Neural cell (in vitro differentiated cells): ENCODE measurements around the gene RSU1. TPM values are rescaled to one million over a fixed set of nuclear protein-coding genes. Genes with fewer than 3 reads are reported as not detected.

Experiments
- H2AFZ ChIP-seq: fragments of 200-600, 300-800 bp; sonication (generic), shearing (Covaris generic); 2 replicates; pipeline ENCODE4 v1.6.0; 2014; ENCODE audit warnings: low read depth, mild to moderate bottlenecking, antibody characterized with exemption, low read length, moderate library complexity
- H3F3A ChIP-seq: fragments of 200-600 bp; shearing (Covaris generic); 2 replicates; pipeline ENCODE4 v1.6.1; 2016; ENCODE audit warnings: mild to moderate bottlenecking, moderate library complexity, mixed read lengths, antibody characterized with exemption, low read length; ENCODE audit not compliant: insufficient read depth, poor library complexity, severe bottlenecking
- H3K27ac ChIP-seq: fragments of 200-600, 300-800 bp; sonication (generic), shearing (Covaris generic); 2 replicates; pipeline ENCODE4 v1.5.1; 2014; ENCODE audit warnings: mild to moderate bottlenecking, low read length, moderate library complexity
- H3K27me3 ChIP-seq: fragments of 300-800, 200-600 bp; sonication (generic), shearing (Covaris generic); 2 replicates; pipeline ENCODE4 v1.6.0; 2014; ENCODE audit warnings: mild to moderate bottlenecking, low read depth, low read length, moderate library complexity; ENCODE audit not compliant: insufficient read depth
- H3K36me3 ChIP-seq: fragments of 300-800, 200-600 bp; sonication (generic), shearing (Covaris generic); 2 replicates; pipeline ENCODE4 v1.5.1; 2014; ENCODE audit warnings: mild to moderate bottlenecking, antibody characterized with exemption, low read length, moderate library complexity; ENCODE audit not compliant: insufficient read depth
- H3K4me2 ChIP-seq: fragments of 300-800, 200-600 bp; sonication (generic), shearing (Covaris generic); 2 replicates; pipeline ENCODE4 v1.6.0; 2014; ENCODE audit warnings: mild to moderate bottlenecking, low read length
- H3K4me3 ChIP-seq: fragments of 300-800, 200-600 bp; sonication (generic), shearing (Covaris generic); 2 replicates; pipeline ENCODE4 v1.5.1; 2014; ENCODE audit warnings: mild to moderate bottlenecking, low read length, moderate library complexity
- H3K79me2 ChIP-seq: fragments of 200-600 bp; shearing (Covaris generic); replicated peaks from 2 replicates; pipeline ENCODE4 v1.6.0; 2014; ENCODE audit warnings: mild to moderate bottlenecking, low read length, moderate library complexity; ENCODE audit not compliant: insufficient read depth
- H3K9ac ChIP-seq: fragments of 300-800, 200-600 bp; sonication (generic), shearing (Covaris generic); 2 replicates; pipeline ENCODE4 v1.6.1; 2016; ENCODE audit warnings: mild to moderate bottlenecking, low read length, mixed read lengths
- H3K9me2 ChIP-seq: fragments of 200-600 bp; shearing (Covaris generic); 2 replicates; pipeline ENCODE4 v1.6.1; 2016; ENCODE audit warnings: mild to moderate bottlenecking, low read length, mixed read lengths; ENCODE audit not compliant: insufficient read depth
- H3K9me3 ChIP-seq: fragments of 200-600, 300-800 bp; sonication (generic), shearing (Covaris generic); 2 replicates; pipeline ENCODE4 v1.6.1; 2016; ENCODE audit warnings: mild to moderate bottlenecking, mixed run types, low read length, moderate library complexity, mixed read lengths
- H4K20me1 ChIP-seq: fragments of 200-600 bp; shearing (Covaris generic); 2 replicates; pipeline ENCODE4 v1.6.1; 2016; ENCODE audit warnings: mild to moderate bottlenecking, mixed run types; ENCODE audit not compliant: insufficient read depth
- EP300 ChIP-seq: fragments of 450-650 bp; conservative IDR thresholded peaks from 2 replicates; pipeline ENCODE4 v1.6.1; 2014; ENCODE audit warnings: antibody characterized with exemption, mild to moderate bottlenecking, moderate library complexity; ENCODE audit not compliant: poor library complexity, severe bottlenecking
- EZH2 ChIP-seq: fragments of 200-600, 300-800 bp; shearing (Covaris generic), sonication (generic); IDR thresholded peaks from 2 replicates; pipeline ENCODE4 v1.6.1; 2014; ENCODE audit warnings: antibody characterized with exemption, low read length, borderline replicate concordance, mild to moderate bottlenecking; ENCODE audit not compliant: insufficient read depth, poor library complexity, severe bottlenecking
- MXI1 ChIP-seq: fragments of 450-650 bp; conservative IDR thresholded peaks from 2 replicates; pipeline ENCODE4 v1.6.1; 2014; ENCODE audit warnings: antibody characterized with exemption, mild to moderate bottlenecking; ENCODE audit not compliant: poor library complexity, severe bottlenecking
- POLR2AphosphoS5 ChIP-seq: IDR thresholded peaks from 2 replicates; pipeline ENCODE4 v1.6.1; 2012
- RAD21 ChIP-seq: fragments of 450-650 bp; conservative IDR thresholded peaks from 2 replicates; pipeline ENCODE4 v1.6.1; 2014; ENCODE audit warnings: antibody characterized with exemption, mild to moderate bottlenecking, moderate library complexity
- SMC3 ChIP-seq: fragments of 450-650 bp; conservative IDR thresholded peaks from 2 replicates; pipeline ENCODE4 v1.6.1; 2014; ENCODE audit warnings: antibody characterized with exemption, mild to moderate bottlenecking, moderate library complexity; ENCODE audit not compliant: poor library complexity
- TAF1 ChIP-seq: IDR thresholded peaks from 2 replicates; pipeline ENCODE4 v1.6.1; 2012; ENCODE audit warnings: low read depth
- polyA plus RNA-seq: library from polyadenylated mRNA; depleted of rRNA; stranded (reverse); fragments of >200 nt; gene quantifications from 2 replicates; pipeline ENCODE4 v1.2.3, GENCODE V29; 2014
- TF ChIP-seq, protein P1 (sequence below): IDR thresholded peaks from 2 replicates; pipeline ENCODE4 v1.6.1; 2012; ENCODE audit warnings: borderline replicate concordance
- TF ChIP-seq, protein P2 (sequence below): fragments of 450-650 bp; IDR thresholded peaks from 2 replicates; pipeline ENCODE4 v1.5.1; 2014; ENCODE audit warnings: antibody characterized with exemption, mild to moderate bottlenecking, moderate library complexity; ENCODE audit not compliant: poor library complexity, severe bottlenecking

Gene RSU1
- polyA plus RNA-seq, 1 donor from 2014 or later = 18.7 TPM

DNA sequence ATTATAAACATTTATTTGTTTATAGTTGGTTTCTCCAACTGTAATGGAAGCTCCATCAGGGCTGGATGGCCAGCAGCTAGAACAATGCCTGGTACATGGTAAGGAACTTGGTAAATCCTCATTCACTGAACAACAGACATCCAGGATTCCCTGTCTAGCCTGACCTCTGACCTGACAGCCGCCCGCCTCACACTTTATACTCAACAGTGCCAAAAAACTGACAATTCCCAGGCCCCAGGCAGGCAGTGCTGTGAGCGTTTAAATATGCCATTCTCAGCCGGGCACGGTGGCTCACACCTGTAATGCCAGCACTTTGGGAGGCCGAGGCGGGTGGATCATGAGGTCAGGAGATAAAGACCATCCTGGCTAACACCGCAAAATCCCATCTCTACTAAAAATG is 55.9 kb downstream of the RSU1 start:
- Histone ChIP-seq H3K79me2 (no peaks in the 10 kb centered on the region), H3K27ac (no peak overlapping the region), H3K36me3 (no peaks in the 10 kb centered on the region), H3K4me3 (no peak overlapping the region), H3K27me3 (no peaks in the 10 kb centered on the region), H2AFZ (no peak overlapping the region), H3K9me2 (no peaks in the 10 kb centered on the region), H4K20me1 (no peaks in the 10 kb centered on the region), H3F3A (no peaks in the 10 kb centered on the region), H3K9ac (no peak overlapping the region), H3K9me3 (no peaks in the 10 kb centered on the region), H3K4me2 (no peak overlapping the region)
- TF ChIP-seq, protein P1, sequence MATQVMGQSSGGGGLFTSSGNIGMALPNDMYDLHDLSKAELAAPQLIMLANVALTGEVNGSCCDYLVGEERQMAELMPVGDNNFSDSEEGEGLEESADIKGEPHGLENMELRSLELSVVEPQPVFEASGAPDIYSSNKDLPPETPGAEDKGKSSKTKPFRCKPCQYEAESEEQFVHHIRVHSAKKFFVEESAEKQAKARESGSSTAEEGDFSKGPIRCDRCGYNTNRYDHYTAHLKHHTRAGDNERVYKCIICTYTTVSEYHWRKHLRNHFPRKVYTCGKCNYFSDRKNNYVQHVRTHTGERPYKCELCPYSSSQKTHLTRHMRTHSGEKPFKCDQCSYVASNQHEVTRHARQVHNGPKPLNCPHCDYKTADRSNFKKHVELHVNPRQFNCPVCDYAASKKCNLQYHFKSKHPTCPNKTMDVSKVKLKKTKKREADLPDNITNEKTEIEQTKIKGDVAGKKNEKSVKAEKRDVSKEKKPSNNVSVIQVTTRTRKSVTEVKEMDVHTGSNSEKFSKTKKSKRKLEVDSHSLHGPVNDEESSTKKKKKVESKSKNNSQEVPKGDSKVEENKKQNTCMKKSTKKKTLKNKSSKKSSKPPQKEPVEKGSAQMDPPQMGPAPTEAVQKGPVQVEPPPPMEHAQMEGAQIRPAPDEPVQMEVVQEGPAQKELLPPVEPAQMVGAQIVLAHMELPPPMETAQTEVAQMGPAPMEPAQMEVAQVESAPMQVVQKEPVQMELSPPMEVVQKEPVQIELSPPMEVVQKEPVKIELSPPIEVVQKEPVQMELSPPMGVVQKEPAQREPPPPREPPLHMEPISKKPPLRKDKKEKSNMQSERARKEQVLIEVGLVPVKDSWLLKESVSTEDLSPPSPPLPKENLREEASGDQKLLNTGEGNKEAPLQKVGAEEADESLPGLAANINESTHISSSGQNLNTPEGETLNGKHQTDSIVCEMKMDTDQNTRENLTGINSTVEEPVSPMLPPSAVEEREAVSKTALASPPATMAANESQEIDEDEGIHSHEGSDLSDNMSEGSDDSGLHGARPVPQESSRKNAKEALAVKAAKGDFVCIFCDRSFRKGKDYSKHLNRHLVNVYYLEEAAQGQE = no peak
- TF ChIP-seq RAD21 (no peak), TAF1 (no peak), SMC3 (no peak), MXI1 (no peak), EZH2 (no peak), EP300 (no peak), POLR2AphosphoS5 (no peak)
- TF ChIP-seq, protein P2, sequence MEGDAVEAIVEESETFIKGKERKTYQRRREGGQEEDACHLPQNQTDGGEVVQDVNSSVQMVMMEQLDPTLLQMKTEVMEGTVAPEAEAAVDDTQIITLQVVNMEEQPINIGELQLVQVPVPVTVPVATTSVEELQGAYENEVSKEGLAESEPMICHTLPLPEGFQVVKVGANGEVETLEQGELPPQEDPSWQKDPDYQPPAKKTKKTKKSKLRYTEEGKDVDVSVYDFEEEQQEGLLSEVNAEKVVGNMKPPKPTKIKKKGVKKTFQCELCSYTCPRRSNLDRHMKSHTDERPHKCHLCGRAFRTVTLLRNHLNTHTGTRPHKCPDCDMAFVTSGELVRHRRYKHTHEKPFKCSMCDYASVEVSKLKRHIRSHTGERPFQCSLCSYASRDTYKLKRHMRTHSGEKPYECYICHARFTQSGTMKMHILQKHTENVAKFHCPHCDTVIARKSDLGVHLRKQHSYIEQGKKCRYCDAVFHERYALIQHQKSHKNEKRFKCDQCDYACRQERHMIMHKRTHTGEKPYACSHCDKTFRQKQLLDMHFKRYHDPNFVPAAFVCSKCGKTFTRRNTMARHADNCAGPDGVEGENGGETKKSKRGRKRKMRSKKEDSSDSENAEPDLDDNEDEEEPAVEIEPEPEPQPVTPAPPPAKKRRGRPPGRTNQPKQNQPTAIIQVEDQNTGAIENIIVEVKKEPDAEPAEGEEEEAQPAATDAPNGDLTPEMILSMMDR = no peak

DNA sequence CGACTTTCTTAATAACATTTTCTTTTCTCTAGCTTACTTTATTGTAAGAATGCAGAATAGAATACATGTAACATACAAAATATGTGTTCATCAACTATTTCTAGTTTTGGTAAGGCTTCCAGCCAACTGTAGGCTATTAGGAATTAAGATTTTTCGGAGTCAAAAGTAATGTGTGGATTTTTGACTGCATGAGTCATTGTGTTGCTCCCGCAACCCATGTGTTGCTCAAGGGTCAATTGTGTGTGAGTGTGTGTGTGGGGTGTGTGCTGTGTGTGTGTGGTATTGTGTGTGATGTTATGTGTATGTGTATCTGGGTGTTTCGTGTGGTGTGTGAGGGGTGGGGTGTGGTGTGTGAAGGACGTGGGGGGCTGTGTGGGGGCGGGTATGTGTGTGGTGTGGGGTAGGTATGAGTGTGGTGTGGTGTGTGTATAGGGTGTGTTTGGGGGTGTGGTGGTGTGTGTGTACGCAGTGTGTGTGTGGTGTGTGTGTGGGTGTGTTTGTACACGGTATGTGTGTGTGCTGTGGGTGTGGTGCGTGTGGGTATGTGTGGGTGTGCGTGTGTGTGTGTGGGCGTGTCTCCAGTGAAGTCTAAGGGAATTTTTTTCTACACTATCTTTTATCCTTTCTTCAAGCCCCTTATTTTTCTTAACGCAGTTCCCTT is 60.5 kb downstream of the RSU1 start:
- Histone ChIP-seq H4K20me1 (no peaks in the 10 kb centered on the region), H3K4me3 (no peak overlapping the region), H3K4me2 (no peak overlapping the region), H3K36me3 (no peaks in the 10 kb centered on the region), H3K9me3 (no peaks in the 10 kb centered on the region), H3K9me2 (no peaks in the 10 kb centered on the region), H3F3A (no peaks in the 10 kb centered on the region), H2AFZ (no peak overlapping the region), H3K9ac (no peak overlapping the region), H3K79me2 (no peaks in the 10 kb centered on the region), H3K27me3 (no peaks in the 10 kb centered on the region), H3K27ac (no peak overlapping the region)
- no peak for TF ChIP-seq EP300
- no peak for TF ChIP-seq TAF1
- TF ChIP-seq RAD21 = no peak
- no peak for TF ChIP-seq POLR2AphosphoS5
- TF ChIP-seq, protein P1 = no peak
- no peak for TF ChIP-seq MXI1
- no peak for TF ChIP-seq EZH2
- TF ChIP-seq, protein P2 = no peak
- no peak for TF ChIP-seq SMC3
